A549 (cell line): ENCODE results near the gene PDK2. TPM values are rescaled to one million over a fixed set of nuclear protein-coding genes. Genes with fewer than 3 reads are reported as not detected.
"Not testable (repeated sequence)": the region's sequence is repeated elsewhere in the genome, so short reads cannot be mapped to it uniquely, and the experiment has no call there.

Source experiments
- ATAC-seq, 2 experiments: fragments of 200-7000 bp in 1 of 2; fragments of >200 bp in 1 of 2; cut with Nextera tagmentation in 1 of 2; cut with Tn5 transposase in 1 of 2; 3 replicates each; pipeline versions ENCODE4 v1.8.0 to v1.9.1; 2018 to 2020; ENCODE audit warnings: mild to moderate bottlenecking in 1 of 2, moderate library complexity in 1 of 2
- CTCF ChIA-PET: fragments of 300-600 bp; sonication (Branson Sonifier 250); formaldehyde crosslinking; extraction: SDS; loops from one replicate; lab custom pipeline; 2021; ENCODE audit warnings: antibody characterized with exemption, inconsistent platforms; lab: Yijun Ruan, JAX
- POLR2A ChIA-PET: fragments of 350-600 bp; formaldehyde crosslinking; extraction: SDS; loops from one replicate; lab custom pipeline; 2021; ENCODE audit warnings: antibody characterized with exemption, inconsistent platforms; lab: Yijun Ruan, JAX
- DNase-seq, 2 experiments: peaks; one replicate each; pipeline versions ENCODE4 v3.0.0 to v3.0.0-alpha.2; 2011 to 2016; ENCODE audit warnings: low read depth in 1 of 2, low spot score in 1 of 2
- FAIRE-seq: peaks from 2 replicates; lab custom pipeline; 2011; peaks lifted over from hg19 to GRCh38; lab: Jason Lieb, UNC
- H3K27ac ChIP-seq, 2 experiments: fragments of >200 bp; sonication (Bioruptor Twin); formaldehyde crosslinking; 3 replicates each; pipeline ENCODE4 v1.5.1; 2016 to 2017
- H3K4me1 ChIP-seq: fragments of >200 bp; sonication (Bioruptor Twin); formaldehyde crosslinking; 3 replicates; pipeline ENCODE4 v1.6.1; 2016
- H3K4me2 ChIP-seq: fragments of >200 bp; sonication (Bioruptor Twin); formaldehyde crosslinking; 3 replicates; pipeline ENCODE4 v1.6.1; 2016
- H3K4me3 ChIP-seq: fragments of >200 bp; sonication (Bioruptor Twin); formaldehyde crosslinking; 3 replicates; pipeline ENCODE4 v1.5.1; 2016
- H3K9me3 ChIP-seq: fragments of >200 bp; sonication (Bioruptor Twin); formaldehyde crosslinking; 3 replicates; pipeline ENCODE4 v1.6.1; 2016
- CEBPB ChIP-seq, 2 experiments: fragments of >200 bp in 1 of 2; sonication (Bioruptor Twin) in 1 of 2; formaldehyde crosslinking in 1 of 2; IDR thresholded peaks; 2 replicates each; pipeline ENCODE4 v1.6.1; 2012 to 2016
- E2F6 ChIP-seq: IDR thresholded peaks from 2 replicates; pipeline ENCODE4 v1.6.1; 2012; ENCODE audit warnings: low read depth, borderline replicate concordance
- EHMT2 ChIP-seq: fragments of 200-600 bp; sonication (generic); IDR thresholded peaks from 2 replicates; pipeline ENCODE4 v1.6.1; 2016; ENCODE audit warnings: antibody characterized with exemption, low read depth, mild to moderate bottlenecking, moderate library complexity
- EP300 ChIP-seq, 2 experiments: fragments of >200 bp; sonication (Bioruptor Twin); formaldehyde crosslinking; IDR thresholded peaks; 2 replicates in 1 of 2; 3 replicates in 1 of 2; pipeline ENCODE4 v1.6.1; 2016 to 2017
- FOSB ChIP-seq: fragments of 250-450 bp; sonication (Bioruptor Pico); IDR thresholded peaks from 2 replicates; pipeline ENCODE4 v1.5.0; 2020; ENCODE audit warnings: mild to moderate bottlenecking, moderate library complexity
- FOSL2 ChIP-seq, 2 experiments: fragments of 450-650 bp in 1 of 2; fragments of >200 bp in 1 of 2; sonication (Bioruptor Twin) in 1 of 2; formaldehyde crosslinking; IDR thresholded peaks; 2 replicates each; pipeline versions ENCODE4 v1.5.0 to v1.6.1; 2016 to 2020; ENCODE audit warnings: mild to moderate bottlenecking in 1 of 2, moderate library complexity in 1 of 2
- FOXS1 ChIP-seq: fragments of 250-450 bp; sonication (Bioruptor Pico); IDR thresholded peaks from 2 replicates; pipeline ENCODE4 v1.5.0; 2020; ENCODE audit warnings: mild to moderate bottlenecking, moderate library complexity
- GATA3 ChIP-seq: IDR thresholded peaks from 2 replicates; pipeline ENCODE4 v1.6.1; 2012; ENCODE audit warnings: borderline replicate concordance
- HES2 ChIP-seq: fragments of >200 bp; sonication (Bioruptor Twin); formaldehyde crosslinking; IDR thresholded peaks from 2 replicates; pipeline ENCODE4 v1.6.1; 2016
- HOXA7 ChIP-seq: fragments of 250-450 bp; sonication (Bioruptor Pico); IDR thresholded peaks from 2 replicates; pipeline ENCODE4 v1.5.0; 2020; ENCODE audit warnings: mild to moderate bottlenecking, moderate library complexity
- HOXB13 ChIP-seq: fragments of 250-450 bp; sonication (Bioruptor Pico); IDR thresholded peaks from 2 replicates; pipeline ENCODE4 v1.5.0; 2020; ENCODE audit warnings: low read depth, mild to moderate bottlenecking, moderate library complexity
- HOXB5 ChIP-seq: fragments of 250-450 bp; sonication (Bioruptor Pico); IDR thresholded peaks from 2 replicates; pipeline ENCODE4 v1.5.0; 2020; ENCODE audit warnings: mild to moderate bottlenecking, moderate library complexity
- JUN ChIP-seq, 2 experiments: fragments of >200 bp; sonication (Bioruptor Twin); formaldehyde crosslinking; IDR thresholded peaks; 2 replicates in 1 of 2; 3 replicates in 1 of 2; pipeline ENCODE4 v1.6.1; 2016 to 2017
- JUNB ChIP-seq: fragments of >200 bp; sonication (Bioruptor Twin); formaldehyde crosslinking; IDR thresholded peaks from 2 replicates; pipeline ENCODE4 v1.6.1; 2016
- KDM1A ChIP-seq: fragments of 200-600 bp; sonication (generic); IDR thresholded peaks from 2 replicates; pipeline ENCODE4 v1.6.1; 2016; ENCODE audit warnings: low read depth, mild to moderate bottlenecking
- MAFK ChIP-seq: fragments of 450-650 bp; IDR thresholded peaks from 2 replicates; pipeline ENCODE4 v1.6.1; 2014; ENCODE audit not compliant: partially characterized antibody
- MAX ChIP-seq: IDR thresholded peaks from 2 replicates; pipeline ENCODE4 v1.6.1; 2012
- MYC ChIP-seq: IDR thresholded peaks from 2 replicates; pipeline ENCODE4 v1.6.1; 2012; ENCODE audit warnings: mild to moderate bottlenecking, inconsistent platforms, low read length, improper control_type of control experiment, borderline replicate concordance
- RARB ChIP-seq: fragments of 250-450 bp; sonication (Bioruptor Pico); IDR thresholded peaks from 2 replicates; pipeline ENCODE4 v1.8.0; 2021; ENCODE audit warnings: mild to moderate bottlenecking, moderate library complexity
- RCOR1 ChIP-seq: fragments of 150-350 bp; IDR thresholded peaks from 2 replicates; pipeline ENCODE4 v1.6.1; 2014; ENCODE audit warnings: antibody characterized with exemption, low read length, low read depth
- SREBF2 ChIP-seq: fragments of 450-650 bp; IDR thresholded peaks from 2 replicates; pipeline ENCODE4 v1.6.1; 2014; ENCODE audit warnings: mild to moderate bottlenecking, moderate library complexity
- TFCP2L1 ChIP-seq: fragments of 250-450 bp; sonication (Bioruptor Pico); IDR thresholded peaks from 2 replicates; pipeline ENCODE4 v1.5.0; 2021; ENCODE audit warnings: mild to moderate bottlenecking
- ZNF302 ChIP-seq: fragments of 250-450 bp; sonication (Bioruptor Pico); IDR thresholded peaks from 2 replicates; pipeline ENCODE4 v1.9.0; 2021; ENCODE audit warnings: inconsistent platforms, mild to moderate bottlenecking, moderate library complexity
- ZSCAN20 ChIP-seq: fragments of 250-450 bp; sonication (Bioruptor Pico); IDR thresholded peaks from 2 replicates; pipeline ENCODE4 v1.8.0; 2022; ENCODE audit warnings: mild to moderate bottlenecking, moderate library complexity
- WGBS: methylation state at CpG from one replicate; pipeline ENCODE4 v1.1.6; 2017; ENCODE audit errors: missing lambda C conversion rate; 5-methylcytosine and 5-hydroxymethylcytosine counted together
- polyA plus RNA-seq, 4 experiments: library from polyadenylated mRNA; depleted of rRNA in 3 of 4; stranded (reverse); fragments of >200 nt; fragmentation: RNase III in 1 of 4; extraction: RNeasy Plus Mini Kit Qiagen cat#74134 plus additional on column Dnase treatment in 1 of 4; gene quantifications; 2 replicates in 3 of 4; 3 replicates in 1 of 4; pipeline ENCODE4 v1.2.3, GENCODE V29; 2011 to 2017
- TF ChIP-seq, protein P1 (sequence below): fragments of >200 bp; sonication (Bioruptor Twin); formaldehyde crosslinking; IDR thresholded peaks from 3 replicates; pipeline ENCODE4 v1.6.1; 2016

Gene PDK2
- polyA plus RNA-seq, 2 of the 4 experiments (the other 2 are of a cell fraction), result 14.1 to 28.5 TPM

- Histone ChIP-seq H3K27ac (peak overlapping the region; percentile 92 to 97), H3K4me3 (peak overlapping the region; percentile 77), H3K9me3 (no peaks in the 10 kb centered on the region), H3K4me1 (peaks cover 84% of the 10 kb centered on the region), H3K4me2 (peak overlapping the region; percentile 91)
- ATAC-seq (no peak), FAIRE-seq (no peak), DNase-seq (peak in 1 of 2 experiments; percentile 61)
- ChIA-PET POLR2A (interaction anchor here (0.6 to 5.8 kb wide), 10 partner anchors 13 to 248 kb away, joined by 3 to 90 read pairs (median 4); no protein-coding TSS in a partner anchor), CTCF (interaction anchor here (0.6 to 22.1 kb wide), 10 partner anchors 15 to 79 kb away, joined by 3 to 473 read pairs (median 4); partner anchors contain the start of gene PDK2)
- TF ChIP-seq FOSB (peak; percentile 42; the same call in 1 of the 2 replicates), MAFK (no peak), MYC (no peak), HOXA7 (peak; percentile 58; the same call in 1 of the 2 replicates), HOXB13 (CRISPR knock-in tag) (no peak), KDM1A (no peak), JUNB (no peak), CEBPB (IDR thresholded peaks at IDR 0.05) (no peak), JUN (IDR thresholded peaks at IDR 0.05) (no peak; a peak in 1 of 5 replicates), EHMT2 (no peak), MAX (no peak; the same call in 1 of the 2 replicates)
- WGBS, result 93% methylated on average over 8 of the region's 9 CpGs
Measured at GRCh38 chr17:50060951-50061712, 34.0 kb upstream of the PDK2 start.

GRCh38 chr17:50061713-50062045, 33.5 kb upstream of the PDK2 start:
- peak in 1 of 2 experiments; percentile 61 for DNase-seq
- ChIA-PET POLR2A (interaction anchor here (0.6 to 5.8 kb wide), 6 partner anchors 12 to 247 kb away, joined by 3 to 90 read pairs (median 6); no protein-coding TSS in a partner anchor), CTCF (interaction anchor here (0.9 to 22.1 kb wide), 9 partner anchors 10 to 65 kb away, joined by 3 to 473 read pairs (median 4); partner anchors contain the start of gene PDK2)
- not testable (repeated sequence) for H3K9me3 ChIP-seq, ATAC-seq, FAIRE-seq
- peaks cover 90% of the 10 kb centered on the region for H3K4me1 ChIP-seq
- 0 out of 2 replicates have a peak, but pooled peaks have one; percentile 50 for TF ChIP-seq HOXB5 (CRISPR knock-in tag)
- TF ChIP-seq HOXA7, result peak; percentile 0; the same call in 1 of the 2 replicates
- 0 out of 2 replicates have a peak, but pooled peaks have one; percentile 25 for TF ChIP-seq RARB (CRISPR knock-in tag)
- peak; percentile 16 for TF ChIP-seq MAFK
- 0 out of 2 replicates have a peak, but pooled peaks have one; percentile 5 for TF ChIP-seq JUNB
- 13% methylated on average over 10 of the region's 10 CpGs for WGBS
- peak overlapping the region; percentile 77 for H3K4me3 ChIP-seq
- H3K27ac ChIP-seq, result peak overlapping the region; percentile 92 to 97
- peak overlapping the region; percentile 91 for H3K4me2 ChIP-seq

GRCh38 chr17:50062293-50063243, 32.6 kb upstream of the PDK2 start:
- CTCF ChIA-PET, result interaction anchor here (0.6 to 22.1 kb wide), 9 partner anchors 9 to 52 kb away, joined by 3 to 473 read pairs (median 4); partner anchors contain the start of gene PDK2
- POLR2A ChIA-PET, result interaction anchor here (0.6 to 5.8 kb wide), 12 partner anchors 7 to 274 kb away, joined by 3 to 90 read pairs (median 4); partner anchors contain the start of genes ITGA3, KAT7 and PDK2
- FAIRE-seq (peak; percentile 99), DNase-seq (peak; percentile 99), ATAC-seq (peak; percentile 68 to 84)
- Histone ChIP-seq H3K27ac (peak overlapping the region; percentile 92 to 97), H3K4me3 (peak overlapping the region; percentile 77), H3K4me1 (peaks cover 97% of the 10 kb centered on the region), H3K4me2 (peak overlapping the region; percentile 91), H3K9me3 (no peaks in the 10 kb centered on the region)
- WGBS, result 5% methylated on average over 9 of the region's 10 CpGs
- TF ChIP-seq FOXS1, result no peak
- TF ChIP-seq ZNF302 (CRISPR knock-in tag), result 0 out of 2 replicates have a peak, but pooled peaks have one; percentile 15
- peak; percentile 69 to 88; a peak in 2 of 5 replicates for TF ChIP-seq EP300 (IDR thresholded peaks at IDR 0.05)
- no peak for TF ChIP-seq RCOR1
- TF ChIP-seq TFCP2L1, result 0 out of 2 replicates have a peak, but pooled peaks have one; percentile 48
- peak; percentile 72 for TF ChIP-seq GATA3
- no peak for TF ChIP-seq SREBF2
- 0 out of 2 replicates have a peak, but pooled peaks have one; percentile 15 for TF ChIP-seq FOSL2 (IDR thresholded peaks at IDR 0.05)
- TF ChIP-seq FOSL2 (CRISPR knock-in tag; IDR thresholded peaks at IDR 0.05), result peak; percentile 68
- TF ChIP-seq E2F6, result 0 out of 2 replicates have a peak, but pooled peaks have one; percentile 36
- peak; percentile 56; the same call in 1 of the 2 replicates for TF ChIP-seq JUNB
- peak; percentile 75 for TF ChIP-seq MYC
- no peak for TF ChIP-seq HES2
- TF ChIP-seq ZSCAN20, result no peak
- TF ChIP-seq HOXA7, result peak; percentile 53; the same call in 1 of the 2 replicates
- TF ChIP-seq JUN (IDR thresholded peaks at IDR 0.05), result peak; percentile 79 to 93; a peak in 3 of 5 replicates
- 0 out of 2 replicates have a peak, but pooled peaks have one; percentile 71 for TF ChIP-seq KDM1A
- TF ChIP-seq, protein P1, sequence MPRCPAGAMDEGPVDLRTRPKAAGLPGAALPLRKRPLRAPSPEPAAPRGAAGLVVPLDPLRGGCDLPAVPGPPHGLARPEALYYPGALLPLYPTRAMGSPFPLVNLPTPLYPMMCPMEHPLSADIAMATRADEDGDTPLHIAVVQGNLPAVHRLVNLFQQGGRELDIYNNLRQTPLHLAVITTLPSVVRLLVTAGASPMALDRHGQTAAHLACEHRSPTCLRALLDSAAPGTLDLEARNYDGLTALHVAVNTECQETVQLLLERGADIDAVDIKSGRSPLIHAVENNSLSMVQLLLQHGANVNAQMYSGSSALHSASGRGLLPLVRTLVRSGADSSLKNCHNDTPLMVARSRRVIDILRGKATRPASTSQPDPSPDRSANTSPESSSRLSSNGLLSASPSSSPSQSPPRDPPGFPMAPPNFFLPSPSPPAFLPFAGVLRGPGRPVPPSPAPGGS, result peak; percentile 79; the same call in 2 of the 3 replicates
